NCI-H1436 treated with DMSO at 0.1 percent for 48 hours (cell line): ENCODE results near the gene ZNF91.
"Not testable (repeated sequence)": the region's sequence is repeated elsewhere in the genome, so short reads cannot be mapped to it uniquely, and the experiment has no call there.

Experiments used
- DNase-seq: peaks from one replicate; lab custom pipeline; 2025; lab: John Stamatoyannopoulos, UW

ZNF91 gene

GRCh38 chr19:23318941-23319340, 76.3 kb downstream of the ZNF91 start:
- not testable (repeated sequence) for DNase-seq

DNA sequence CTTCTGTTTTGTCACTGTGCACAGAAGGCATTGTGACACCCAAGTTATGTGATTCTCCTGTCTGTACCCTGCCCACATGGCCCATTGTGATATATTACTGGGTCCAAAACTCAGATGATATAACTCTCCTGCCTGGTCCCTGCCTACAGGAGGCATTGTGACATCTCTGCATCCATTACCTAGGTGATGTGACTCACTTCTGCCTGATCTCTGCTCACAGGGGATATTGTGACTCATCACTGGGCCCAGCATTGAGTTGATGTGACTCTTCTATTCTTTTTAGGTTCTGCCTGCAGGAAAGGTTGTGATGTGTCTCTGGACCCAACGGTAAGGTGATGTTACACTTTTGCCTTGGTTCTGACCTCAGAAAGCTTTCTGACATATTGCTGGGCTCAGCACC, 77.1 kb downstream of the ZNF91 start:
- no peak for DNase-seq

DNA sequence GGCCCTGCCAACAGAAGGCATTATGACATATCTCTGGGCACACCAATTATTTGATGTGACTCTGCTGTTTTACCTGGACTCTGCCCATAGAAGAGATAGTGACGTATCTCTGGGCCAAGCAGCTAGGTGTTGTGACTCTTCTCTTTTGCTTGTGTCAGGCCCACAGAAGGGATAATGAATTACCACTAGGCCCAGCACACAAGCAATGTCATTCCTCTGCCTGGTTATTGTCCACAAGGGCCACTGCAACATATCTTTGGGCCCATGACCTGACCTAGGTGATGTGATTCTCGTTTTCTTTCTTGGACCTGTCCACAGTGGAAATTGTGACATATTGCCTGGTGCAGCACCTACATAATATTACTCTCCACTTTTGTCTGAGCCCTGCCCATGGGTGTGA, 80.0 kb downstream of the ZNF91 start:
- DNase-seq = no peak

GRCh38 chr19:23314505-23315251, 80.6 kb downstream of the ZNF91 start:
- no peak for DNase-seq

- no peak for DNase-seq
Observed at GRCh38 chr19:23313196-23313595, 82.1 kb downstream of the ZNF91 start.

DNA sequence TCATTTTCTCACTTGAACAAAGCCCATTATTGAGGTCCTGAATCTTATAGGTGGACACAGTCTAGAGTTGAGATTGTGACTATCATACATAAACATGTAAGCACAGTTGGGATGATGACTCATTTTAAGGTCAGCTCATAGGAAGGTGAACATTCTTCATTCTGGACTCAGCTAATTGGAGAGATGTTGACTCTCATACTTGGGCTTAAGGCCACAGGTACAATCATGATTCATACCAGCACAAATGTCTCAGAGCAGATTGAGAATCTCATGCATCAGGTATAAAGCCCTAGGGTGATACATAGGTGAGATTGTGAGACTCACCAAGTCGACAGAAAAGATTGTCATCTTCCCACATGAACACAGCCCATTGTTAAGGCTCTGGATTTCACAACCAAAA, 82.8 kb downstream of the ZNF91 start:
- DNase-seq = no peak

- no peak for DNase-seq
Observed at GRCh38 chr19:23311551-23311950, 83.7 kb downstream of the ZNF91 start.

DNA sequence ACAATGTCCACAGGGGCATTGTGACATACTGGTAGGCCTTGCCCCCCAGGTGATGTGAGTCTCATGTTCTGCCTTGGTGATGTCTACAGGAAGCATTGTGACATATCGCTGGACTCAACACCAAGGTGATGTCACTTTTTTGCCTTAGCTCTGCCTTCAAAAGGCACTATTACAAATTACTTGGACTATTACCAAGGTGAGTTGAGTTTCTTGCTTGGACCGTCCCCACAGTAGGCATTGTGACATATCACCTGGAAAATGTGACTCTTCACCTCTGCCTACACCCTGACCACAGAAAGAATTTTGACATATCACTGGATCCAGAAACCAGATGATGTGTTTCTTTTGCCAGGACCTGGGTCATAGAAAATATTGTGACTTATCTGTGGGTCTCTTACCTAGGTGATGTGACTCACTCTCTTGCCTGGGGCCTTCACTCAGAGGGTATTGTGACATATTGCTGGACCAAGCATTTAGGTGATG, 84.5 kb downstream of the ZNF91 start:
- DNase-seq = no peak

GRCh38 chr19:23309926-23310325, 85.3 kb downstream of the ZNF91 start:
- no peak for DNase-seq

- DNase-seq = no peak
Observed at GRCh38 chr19:23305555-23305954, 89.7 kb downstream of the ZNF91 start.

- DNase-seq = no peak
Observed at GRCh38 chr19:23304238-23304637, 91.0 kb downstream of the ZNF91 start.

GRCh38 chr19:23294141-23294540, 101.1 kb downstream of the ZNF91 start:
- no peak for DNase-seq

DNA sequence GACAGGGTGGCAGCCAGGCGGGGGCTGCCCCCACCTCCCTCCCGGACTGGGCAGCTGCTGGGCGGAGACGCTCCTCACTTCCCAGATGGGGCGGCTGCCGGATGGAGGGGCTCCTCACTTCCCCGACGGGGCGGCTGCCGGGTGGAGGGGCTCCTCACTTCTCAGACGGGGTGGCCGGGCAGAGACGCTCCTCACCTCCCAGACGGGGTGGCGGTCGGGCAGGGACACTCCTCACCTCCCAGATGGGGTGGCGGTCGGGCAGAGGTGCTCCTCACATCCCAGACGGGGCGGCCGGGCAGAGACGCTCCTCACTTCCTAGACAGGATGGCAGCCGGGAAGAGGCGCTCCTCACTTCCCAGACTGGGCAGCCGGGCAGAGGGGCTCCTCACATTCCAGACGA, 105.3 kb downstream of the ZNF91 start:
- DNase-seq = not testable (repeated sequence)
